H1 (cell line): Measurements from ENCODE around the gene TMEM236. TPM values are rescaled to one million over a fixed set of nuclear protein-coding genes. Genes with fewer than 3 reads are reported as not detected.

ENCODE experiments used
- ATF2 ChIP-seq: IDR thresholded peaks from 2 replicates; pipeline ENCODE4 v1.6.1; 2012; ENCODE audit warnings: low read length, inconsistent platforms
- CHD1 ChIP-seq: IDR thresholded peaks from 2 replicates; pipeline ENCODE4 v1.6.1; 2012; ENCODE audit warnings: low read depth, low read length, improper control_type of control experiment
- E2F6 ChIP-seq: IDR thresholded peaks from 2 replicates; pipeline ENCODE4 v1.6.1; 2012; ENCODE audit warnings: inconsistent platforms
- FOSL1 ChIP-seq: IDR thresholded peaks from 2 replicates; pipeline ENCODE4 v1.6.1; 2011; ENCODE audit warnings: mild to moderate bottlenecking, low read depth, low read length, moderate library complexity; ENCODE audit not compliant: insufficient read depth
- PHF8 ChIP-seq: fragments of 200-600 bp; sonication (generic); conservative IDR thresholded peaks from 2 replicates; pipeline ENCODE4 v1.7.1; 2012; ENCODE audit warnings: low read depth, mild to moderate bottlenecking, inconsistent platforms, low read length, moderate library complexity
- SP1 ChIP-seq: IDR thresholded peaks from 2 replicates; pipeline ENCODE4 v1.6.1; 2011; ENCODE audit warnings: low read depth, low read length
- TCF12 ChIP-seq: IDR thresholded peaks from 2 replicates; pipeline ENCODE4 v1.6.1; 2011; ENCODE audit warnings: low read depth, mild to moderate bottlenecking, low read length
- polyA plus RNA-seq, 7 experiments: library from polyadenylated mRNA; depleted of rRNA in 3 of 7; stranded (reverse) in 5 of 7; unstranded in 2 of 7; fragments of >200 nt in 5 of 7; fragments of 200-250 nt in 2 of 7; gene quantifications; 1 replicate in 5 of 7; 2 replicates in 1 of 7; 4 replicates in 1 of 7; pipeline versions ENCODE4 v1.2.1 to v1.2.3, GENCODE V29; 2011 to 2013; ENCODE audit warnings: missing spikeins in 2 of 7, mixed read lengths in 2 of 7
- total RNA-seq: library from RNA; stranded (reverse); fragmentation: NEBNext Ultra II Directional; extraction: Animal tissue kit (Norgen Biotek cat#: 25700); gene quantifications from 2 replicates; pipeline ENCODE4 v1.2.1, GENCODE V29; 2021
- TF ChIP-seq, protein P1 (sequence below): fragments of 300-600 bp; sonication (generic); IDR thresholded peaks from 2 replicates; pipeline ENCODE4 v1.7.1; 2012; ENCODE audit warnings: low read length, moderate library complexity, mild to moderate bottlenecking, inconsistent platforms; ENCODE audit not compliant: insufficient replicate concordance

Gene TMEM236
- total and polyA plus RNA-seq, 2 of the 8 experiments (the other 6 are each of a cell fraction or from before 2014, with no cell fraction given): 0.02 to 0.07 TPM

DNA sequence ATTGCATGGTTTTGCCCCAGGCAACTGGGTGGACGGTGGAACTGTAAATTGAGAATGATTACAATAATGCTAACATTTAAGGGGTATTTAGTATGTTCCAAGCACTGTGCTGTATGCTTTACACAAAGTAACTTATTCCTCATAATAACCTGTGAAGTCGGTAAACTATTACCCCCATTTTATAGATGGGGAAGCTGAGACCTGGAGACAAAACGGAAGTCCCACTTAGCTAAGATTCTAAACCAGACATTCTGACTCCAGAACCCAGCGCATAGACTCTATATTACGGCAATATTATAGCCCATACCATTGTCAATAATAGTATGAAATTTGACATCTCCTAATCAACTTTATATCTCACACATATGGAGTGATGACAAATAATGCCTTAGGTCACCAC is 39.9 kb upstream of the TMEM236 start (continued):
- TF ChIP-seq, protein P1, sequence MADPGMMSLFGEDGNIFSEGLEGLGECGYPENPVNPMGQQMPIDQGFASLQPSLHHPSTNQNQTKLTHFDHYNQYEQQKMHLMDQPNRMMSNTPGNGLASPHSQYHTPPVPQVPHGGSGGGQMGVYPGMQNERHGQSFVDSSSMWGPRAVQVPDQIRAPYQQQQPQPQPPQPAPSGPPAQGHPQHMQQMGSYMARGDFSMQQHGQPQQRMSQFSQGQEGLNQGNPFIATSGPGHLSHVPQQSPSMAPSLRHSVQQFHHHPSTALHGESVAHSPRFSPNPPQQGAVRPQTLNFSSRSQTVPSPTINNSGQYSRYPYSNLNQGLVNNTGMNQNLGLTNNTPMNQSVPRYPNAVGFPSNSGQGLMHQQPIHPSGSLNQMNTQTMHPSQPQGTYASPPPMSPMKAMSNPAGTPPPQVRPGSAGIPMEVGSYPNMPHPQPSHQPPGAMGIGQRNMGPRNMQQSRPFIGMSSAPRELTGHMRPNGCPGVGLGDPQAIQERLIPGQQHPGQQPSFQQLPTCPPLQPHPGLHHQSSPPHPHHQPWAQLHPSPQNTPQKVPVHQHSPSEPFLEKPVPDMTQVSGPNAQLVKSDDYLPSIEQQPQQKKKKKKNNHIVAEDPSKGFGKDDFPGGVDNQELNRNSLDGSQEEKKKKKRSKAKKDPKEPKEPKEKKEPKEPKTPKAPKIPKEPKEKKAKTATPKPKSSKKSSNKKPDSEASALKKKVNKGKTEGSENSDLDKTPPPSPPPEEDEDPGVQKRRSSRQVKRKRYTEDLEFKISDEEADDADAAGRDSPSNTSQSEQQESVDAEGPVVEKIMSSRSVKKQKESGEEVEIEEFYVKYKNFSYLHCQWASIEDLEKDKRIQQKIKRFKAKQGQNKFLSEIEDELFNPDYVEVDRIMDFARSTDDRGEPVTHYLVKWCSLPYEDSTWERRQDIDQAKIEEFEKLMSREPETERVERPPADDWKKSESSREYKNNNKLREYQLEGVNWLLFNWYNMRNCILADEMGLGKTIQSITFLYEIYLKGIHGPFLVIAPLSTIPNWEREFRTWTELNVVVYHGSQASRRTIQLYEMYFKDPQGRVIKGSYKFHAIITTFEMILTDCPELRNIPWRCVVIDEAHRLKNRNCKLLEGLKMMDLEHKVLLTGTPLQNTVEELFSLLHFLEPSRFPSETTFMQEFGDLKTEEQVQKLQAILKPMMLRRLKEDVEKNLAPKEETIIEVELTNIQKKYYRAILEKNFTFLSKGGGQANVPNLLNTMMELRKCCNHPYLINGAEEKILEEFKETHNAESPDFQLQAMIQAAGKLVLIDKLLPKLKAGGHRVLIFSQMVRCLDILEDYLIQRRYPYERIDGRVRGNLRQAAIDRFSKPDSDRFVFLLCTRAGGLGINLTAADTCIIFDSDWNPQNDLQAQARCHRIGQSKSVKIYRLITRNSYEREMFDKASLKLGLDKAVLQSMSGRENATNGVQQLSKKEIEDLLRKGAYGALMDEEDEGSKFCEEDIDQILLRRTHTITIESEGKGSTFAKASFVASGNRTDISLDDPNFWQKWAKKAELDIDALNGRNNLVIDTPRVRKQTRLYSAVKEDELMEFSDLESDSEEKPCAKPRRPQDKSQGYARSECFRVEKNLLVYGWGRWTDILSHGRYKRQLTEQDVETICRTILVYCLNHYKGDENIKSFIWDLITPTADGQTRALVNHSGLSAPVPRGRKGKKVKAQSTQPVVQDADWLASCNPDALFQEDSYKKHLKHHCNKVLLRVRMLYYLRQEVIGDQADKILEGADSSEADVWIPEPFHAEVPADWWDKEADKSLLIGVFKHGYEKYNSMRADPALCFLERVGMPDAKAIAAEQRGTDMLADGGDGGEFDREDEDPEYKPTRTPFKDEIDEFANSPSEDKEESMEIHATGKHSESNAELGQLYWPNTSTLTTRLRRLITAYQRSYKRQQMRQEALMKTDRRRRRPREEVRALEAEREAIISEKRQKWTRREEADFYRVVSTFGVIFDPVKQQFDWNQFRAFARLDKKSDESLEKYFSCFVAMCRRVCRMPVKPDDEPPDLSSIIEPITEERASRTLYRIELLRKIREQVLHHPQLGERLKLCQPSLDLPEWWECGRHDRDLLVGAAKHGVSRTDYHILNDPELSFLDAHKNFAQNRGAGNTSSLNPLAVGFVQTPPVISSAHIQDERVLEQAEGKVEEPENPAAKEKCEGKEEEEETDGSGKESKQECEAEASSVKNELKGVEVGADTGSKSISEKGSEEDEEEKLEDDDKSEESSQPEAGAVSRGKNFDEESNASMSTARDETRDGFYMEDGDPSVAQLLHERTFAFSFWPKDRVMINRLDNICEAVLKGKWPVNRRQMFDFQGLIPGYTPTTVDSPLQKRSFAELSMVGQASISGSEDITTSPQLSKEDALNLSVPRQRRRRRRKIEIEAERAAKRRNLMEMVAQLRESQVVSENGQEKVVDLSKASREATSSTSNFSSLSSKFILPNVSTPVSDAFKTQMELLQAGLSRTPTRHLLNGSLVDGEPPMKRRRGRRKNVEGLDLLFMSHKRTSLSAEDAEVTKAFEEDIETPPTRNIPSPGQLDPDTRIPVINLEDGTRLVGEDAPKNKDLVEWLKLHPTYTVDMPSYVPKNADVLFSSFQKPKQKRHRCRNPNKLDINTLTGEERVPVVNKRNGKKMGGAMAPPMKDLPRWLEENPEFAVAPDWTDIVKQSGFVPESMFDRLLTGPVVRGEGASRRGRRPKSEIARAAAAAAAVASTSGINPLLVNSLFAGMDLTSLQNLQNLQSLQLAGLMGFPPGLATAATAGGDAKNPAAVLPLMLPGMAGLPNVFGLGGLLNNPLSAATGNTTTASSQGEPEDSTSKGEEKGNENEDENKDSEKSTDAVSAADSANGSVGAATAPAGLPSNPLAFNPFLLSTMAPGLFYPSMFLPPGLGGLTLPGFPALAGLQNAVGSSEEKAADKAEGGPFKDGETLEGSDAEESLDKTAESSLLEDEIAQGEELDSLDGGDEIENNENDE: no peak
- TF ChIP-seq ATF2 (no peak), FOSL1 (no peak), SP1 (no peak), CHD1 (no peak), E2F6 (no peak), PHF8 (no peak), TCF12 (no peak)
